ENCODE measurements around the gene ARHGAP12.

- TF ChIP-seq POLR2AphosphoS5 (IDR thresholded peaks at IDR 0.05; ENCODE audit: low read depth) (no peak), CTCF (IDR thresholded peaks at IDR 0.05; ENCODE audit: insufficient read depth, low read length) (no peak), GABPA (IDR thresholded peaks at IDR 0.05; ENCODE audit: low read depth) (no peak), REST (IDR thresholded peaks at IDR 0.05; ENCODE audit: insufficient replicate concordance, low read depth) (no peak), SPI1 (IDR thresholded peaks at IDR 0.05; ENCODE audit: borderline replicate concordance, low read depth) (no peak)
These were observed 77.4 kb downstream of the ARHGAP12 start for GRCh38 chr10:31851216-31851615.
